ENCODE results near the gene KLKB1. TPM values are rescaled to one million over a fixed set of nuclear protein-coding genes. Genes with fewer than 3 reads are reported as not detected.
A peak's percentile ranks its signal among the peaks of the same experiment; 100 is the strongest.

Gene KLKB1
- total RNA-seq, result 1.1 TPM
- long read RNA-seq, partial matches to known transcripts, result 0 of 4 reads
- long read RNA-seq, other reads (novel, unspliced or antisense), result 4 of 4 reads

GRCh38 chr4:186227221-186227620 is at the start of gene KLKB1:
Gene KLKB1 (plus strand): TSS chr4:186227507. CDS start chr4:186228196, 689 bp downstream.
- ATAC-seq (no peak), DNase-seq (no peak)
- intact Hi-C loops (cut with micrococcal nuclease), result no loop called here

GRCh38 chr4:186188107-186188506 is 39.2 kb upstream of the KLKB1 start:
- ATAC-seq, result no peak
- DNase-seq, result no peak
- intact Hi-C loops (cut with micrococcal nuclease), result loop anchor here (5.0 kb wide), 1 partner anchor 121 kb away; the partner anchor contains the start of gene TLR3

GRCh38 chr4:186189656-186190055 is 37.7 kb upstream of the KLKB1 start:
- no peak for DNase-seq

GRCh38 chr4:186190581-186191199 is 36.6 kb upstream of the KLKB1 start:
- peak; percentile 63 for ATAC-seq
- intact Hi-C loops (cut with micrococcal nuclease), result no loop called here
- DNase-seq, result no peak

More at GRCh38 chr4:186189656-186190055, 37.7 kb upstream of the KLKB1 start:
- intact Hi-C loops (cut with micrococcal nuclease), result loop anchor here (5.0 kb wide), 1 partner anchor 122 kb away; the partner anchor contains the start of gene TLR3
- ATAC-seq, result no peak

- DNase-seq (peak; percentile 91), ATAC-seq (peak; percentile 87)
- intact Hi-C loops (cut with micrococcal nuclease), result no loop called here
Observed at GRCh38 chr4:186191200-186192065, 35.9 kb upstream of the KLKB1 start, which contains the start of gene CYP4V2. Gene CYP4V2 (plus strand): TSS chr4:186191567. CDS start chr4:186191824, 257 bp downstream.

- intact Hi-C loops (cut with micrococcal nuclease), result no loop called here
- ATAC-seq, result peak; percentile 29
Observed at GRCh38 chr4:186192066-186192612, 35.2 kb upstream of the KLKB1 start.

GRCh38 chr4:186193851-186194250 is 33.5 kb upstream of the KLKB1 start:
- ATAC-seq (no peak), DNase-seq (no peak)
- intact Hi-C loops (cut with micrococcal nuclease), result no loop called here

More at GRCh38 chr4:186192066-186192612, 35.2 kb upstream of the KLKB1 start:
- DNase-seq, result no peak

GRCh38 chr4:186196063-186196462 is 31.2 kb upstream of the KLKB1 start:
- intact Hi-C loops (cut with micrococcal nuclease), result no loop called here
- no peak for DNase-seq

GRCh38 chr4:186200516-186200915 is 26.8 kb upstream of the KLKB1 start:
- intact Hi-C loops (cut with micrococcal nuclease), result no loop called here
- ATAC-seq (peak; percentile 58), DNase-seq (no peak)

More at GRCh38 chr4:186196063-186196462, 31.2 kb upstream of the KLKB1 start:
- ATAC-seq, result no peak

GRCh38 chr4:186201010-186201409 is 26.3 kb upstream of the KLKB1 start:
- DNase-seq (no peak), ATAC-seq (peak; percentile 55)
- intact Hi-C loops (cut with micrococcal nuclease), result no loop called here

- DNase-seq, result peak; percentile 52
- intact Hi-C loops (cut with micrococcal nuclease), result no loop called here
- peak; percentile 75 for ATAC-seq
Observed at GRCh38 chr4:186201535-186202230, 25.6 kb upstream of the KLKB1 start.

- DNase-seq, result no peak
- intact Hi-C loops (cut with micrococcal nuclease), result no loop called here
- ATAC-seq, result no peak
Observed at GRCh38 chr4:186202490-186203140, 24.7 kb upstream of the KLKB1 start.

GRCh38 chr4:186203406-186203805 is 23.9 kb upstream of the KLKB1 start:
- ATAC-seq (no peak), DNase-seq (no peak)
- intact Hi-C loops (cut with micrococcal nuclease), result no loop called here

GRCh38 chr4:186204103-186204559 is 23.2 kb upstream of the KLKB1 start:
- intact Hi-C loops (cut with micrococcal nuclease), result no loop called here
- ATAC-seq (no peak), DNase-seq (no peak)

GRCh38 chr4:186204686-186205085 is 22.6 kb upstream of the KLKB1 start:
- ATAC-seq (no peak), DNase-seq (no peak)
- intact Hi-C loops (cut with micrococcal nuclease), result no loop called here

- intact Hi-C loops (cut with micrococcal nuclease), result no loop called here
- ATAC-seq, result no peak
- no peak for DNase-seq
Observed at GRCh38 chr4:186205156-186205555, 22.2 kb upstream of the KLKB1 start.

GRCh38 chr4:186216465-186217024 is 10.8 kb upstream of the KLKB1 start:
- DNase-seq, result no peak
- intact Hi-C loops (cut with micrococcal nuclease), result no loop called here
- ATAC-seq, result no peak

- ATAC-seq (no peak), DNase-seq (no peak)
- intact Hi-C loops (cut with micrococcal nuclease), result no loop called here
Observed at GRCh38 chr4:186217733-186218293, 9.5 kb upstream of the KLKB1 start.
